HG02588 (cell line): ENCODE measurements around the gene APELA.
"Not testable (repeated sequence)": the region's sequence is repeated elsewhere in the genome, so short reads cannot be mapped to it uniquely, and the experiment has no call there.

Experiments used
- ATAC-seq: cut with Tn5 transposase; IDR thresholded peaks from one replicate; pipeline ENCODE4 v1.9.1; 2021; ENCODE audit warnings: mild to moderate bottlenecking, moderate library complexity; ENCODE audit not compliant: unreplicated experiment

APELA gene

DNA sequence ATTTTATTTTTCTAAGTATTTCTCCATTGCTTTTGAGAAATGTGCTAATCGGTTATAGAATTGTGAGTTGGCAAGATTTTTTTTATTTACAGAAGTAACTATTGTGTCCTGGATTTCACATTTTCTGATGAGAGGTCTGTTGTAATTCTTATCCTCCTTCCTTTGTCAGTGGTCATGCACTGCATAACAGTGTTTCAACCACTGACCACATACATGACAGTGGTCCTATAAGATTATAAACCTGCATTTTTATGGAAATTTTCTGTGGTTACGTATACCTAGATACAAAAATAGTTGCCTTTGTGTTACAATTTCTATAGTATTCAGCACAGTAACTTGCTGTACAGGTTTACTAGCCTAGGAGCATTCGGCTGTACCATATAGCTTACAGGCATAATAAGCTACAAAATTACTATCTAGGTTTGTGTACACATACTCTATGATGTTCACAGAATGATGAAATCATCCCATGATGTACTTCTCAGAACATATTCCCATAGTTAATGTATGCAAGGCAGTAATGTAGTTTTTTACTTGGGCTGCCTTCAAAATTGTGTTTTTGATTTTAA lies 47.8 kb downstream of the APELA start:
- no peak for ATAC-seq

DNA sequence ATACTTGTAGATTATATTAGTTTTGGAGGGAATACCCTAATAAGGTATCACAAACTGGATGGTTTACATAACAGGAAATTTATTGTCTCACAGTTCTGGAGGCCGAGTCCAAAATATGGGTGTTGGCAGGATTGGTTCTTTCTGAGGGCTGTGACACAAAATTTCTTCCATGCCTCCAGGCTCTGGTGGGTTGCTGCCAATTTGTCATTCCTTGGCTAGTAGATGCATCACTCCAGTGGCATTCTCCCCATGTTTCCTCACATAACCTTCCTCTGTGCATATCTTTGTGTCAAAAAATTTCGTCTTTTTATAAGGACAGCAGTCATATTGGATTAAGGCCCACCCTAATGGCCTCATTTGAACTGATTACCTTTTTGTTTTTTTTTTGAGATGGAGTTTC lies 49.3 kb downstream of the APELA start:
- no peak for ATAC-seq

DNA sequence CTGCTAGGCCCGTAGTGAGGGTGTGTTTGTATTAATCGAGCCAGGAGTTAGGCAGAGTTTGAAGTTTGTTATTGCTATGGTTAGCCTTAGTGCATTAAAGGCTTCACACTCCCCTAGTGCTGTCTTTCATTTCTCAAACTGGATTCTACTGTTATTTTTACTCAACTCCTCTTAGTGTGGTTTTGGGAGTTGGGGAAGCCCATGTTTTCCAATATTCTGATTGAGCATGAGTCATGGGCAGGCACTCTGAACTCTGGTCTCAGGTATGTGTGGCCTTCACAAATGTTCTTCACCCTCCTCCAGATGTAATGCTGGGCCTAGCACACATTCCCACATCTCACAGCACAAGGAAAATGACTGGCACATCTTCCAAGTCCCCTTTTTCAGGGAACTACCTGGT lies 50.1 kb downstream of the APELA start:
- not testable (repeated sequence) for ATAC-seq

DNA sequence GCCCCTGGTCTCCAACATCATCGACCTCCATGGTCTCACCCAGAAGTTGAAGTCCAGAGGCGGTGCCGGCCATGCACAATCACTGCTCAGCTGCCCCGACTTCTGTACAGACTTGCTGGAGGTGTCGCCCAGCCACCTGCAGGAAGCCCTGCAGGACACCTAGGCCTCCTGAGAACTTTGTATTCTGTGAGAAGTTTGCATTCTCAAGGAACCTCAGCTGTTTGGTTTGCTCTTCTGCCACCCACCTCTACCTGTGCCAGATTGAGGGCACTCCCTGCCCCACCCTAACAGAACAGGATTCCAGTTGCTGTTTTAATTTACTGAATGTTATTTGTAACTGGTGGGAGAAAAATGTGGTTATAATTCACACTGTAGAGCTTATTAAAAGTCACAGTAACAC lies 53.7 kb downstream of the APELA start:
- no peak for ATAC-seq

DNA sequence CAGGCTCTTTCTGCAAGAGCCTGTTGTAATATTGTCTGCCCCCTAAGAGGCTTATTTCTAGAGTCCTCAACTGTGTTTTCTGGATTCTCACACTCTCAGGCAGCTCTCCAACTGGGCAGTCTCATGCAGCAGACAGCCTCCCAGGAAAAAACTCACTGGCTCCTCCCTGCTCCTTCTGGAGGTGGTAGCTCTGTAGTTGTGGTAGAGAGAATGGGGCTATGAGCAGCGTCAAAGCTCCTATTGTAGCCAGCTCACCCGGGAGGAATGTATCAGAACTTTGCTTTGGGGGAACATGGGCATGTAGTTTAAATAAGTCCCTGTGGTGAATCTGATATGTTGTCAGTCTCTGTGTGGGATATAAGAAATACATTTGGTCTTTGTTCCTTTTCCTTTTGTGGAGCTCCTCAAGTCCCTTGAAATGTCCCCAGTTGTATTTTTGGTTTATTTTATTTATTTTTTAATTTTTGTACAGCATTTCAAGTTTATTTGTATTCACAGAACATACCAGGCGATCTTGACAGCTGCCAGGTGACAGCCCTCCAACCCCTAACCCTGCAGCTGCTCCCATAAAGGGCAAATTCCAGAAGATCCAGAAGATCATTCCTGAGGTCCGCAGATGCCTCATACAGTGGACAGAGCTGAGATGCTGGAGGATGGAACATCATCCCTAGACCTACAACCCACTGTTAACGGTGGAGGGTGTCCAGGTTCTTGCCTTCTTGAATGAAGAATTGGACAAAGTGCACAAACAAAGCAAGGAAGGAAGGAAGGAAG lies 54.8 kb downstream of the APELA start:
- no peak for ATAC-seq

DNA sequence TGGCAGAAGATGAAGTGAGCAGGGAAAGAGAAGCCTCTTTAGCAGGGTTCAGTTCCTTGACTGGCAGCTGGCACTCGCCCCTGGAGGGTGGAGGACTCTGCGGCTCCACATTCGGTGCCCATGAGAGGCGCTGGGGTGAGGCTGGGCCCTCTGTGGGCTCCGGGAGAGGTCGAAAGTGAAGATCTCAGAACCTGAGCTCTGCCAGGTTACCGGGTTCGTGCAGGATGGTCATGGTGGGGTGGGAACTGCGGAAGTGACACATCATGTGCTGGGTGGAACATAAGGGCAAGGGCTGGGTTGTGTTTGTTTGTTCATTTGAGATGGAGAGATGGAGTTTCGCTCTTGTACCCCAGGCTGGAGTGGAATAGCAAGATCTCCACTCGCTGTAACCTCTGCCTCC lies 56.3 kb downstream of the APELA start:
- no peak for ATAC-seq

DNA sequence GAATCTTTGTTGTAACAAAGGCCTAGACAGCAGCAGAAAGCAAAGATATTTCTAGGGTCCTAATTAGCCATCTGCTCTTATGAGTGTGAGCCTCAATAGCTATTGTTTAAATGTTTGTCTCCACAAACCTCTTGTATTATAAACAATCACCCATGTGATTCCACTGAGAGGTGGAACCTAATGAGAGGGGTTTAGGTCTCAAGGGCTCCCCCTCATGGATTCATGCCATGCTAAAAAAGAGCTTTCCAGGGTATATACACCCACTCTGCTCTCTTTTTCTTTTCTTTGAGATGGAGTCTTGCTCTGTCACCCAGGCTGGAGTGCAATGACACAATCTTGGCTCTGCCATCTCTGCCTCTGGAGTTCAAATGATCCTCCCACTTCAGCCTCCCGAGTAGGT lies 58.4 kb downstream of the APELA start:
- peak; percentile 46 for ATAC-seq

DNA sequence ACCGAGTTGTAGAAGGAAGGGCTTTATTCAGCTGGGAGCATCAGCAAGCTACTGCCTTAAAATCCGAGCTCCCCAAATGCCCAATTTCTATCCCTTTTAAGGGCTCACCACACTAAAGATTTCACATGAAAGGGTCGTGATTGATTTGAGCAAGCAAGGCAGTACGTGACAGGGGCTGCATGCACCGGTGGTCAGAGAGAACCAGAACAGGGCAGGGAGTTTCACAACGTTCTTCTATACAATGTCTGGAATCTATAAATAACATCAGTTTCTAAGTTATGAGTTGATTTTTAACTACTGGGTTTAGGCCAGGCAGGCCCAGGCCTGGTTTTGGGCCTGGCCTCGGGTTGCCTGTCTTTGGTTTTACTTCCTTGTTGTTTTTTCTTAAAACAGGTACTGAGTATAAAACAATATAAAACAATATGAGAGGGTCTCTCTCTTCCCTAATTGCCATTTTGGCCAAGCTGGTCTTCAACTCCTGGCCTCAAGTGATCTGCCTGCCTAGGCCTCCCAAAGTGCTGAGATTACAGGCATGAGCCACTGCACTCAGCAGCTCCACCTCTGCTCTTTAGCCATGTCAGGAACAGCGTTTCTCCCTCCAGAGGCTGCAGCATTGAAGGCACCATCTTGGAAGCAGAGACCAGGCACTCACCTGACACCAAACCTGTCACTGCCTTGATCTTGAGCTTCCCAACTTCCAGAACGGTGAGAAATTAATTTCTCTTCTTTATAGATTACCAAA lies 59.1 kb downstream of the APELA start:
- ATAC-seq, result peak; percentile 49

DNA sequence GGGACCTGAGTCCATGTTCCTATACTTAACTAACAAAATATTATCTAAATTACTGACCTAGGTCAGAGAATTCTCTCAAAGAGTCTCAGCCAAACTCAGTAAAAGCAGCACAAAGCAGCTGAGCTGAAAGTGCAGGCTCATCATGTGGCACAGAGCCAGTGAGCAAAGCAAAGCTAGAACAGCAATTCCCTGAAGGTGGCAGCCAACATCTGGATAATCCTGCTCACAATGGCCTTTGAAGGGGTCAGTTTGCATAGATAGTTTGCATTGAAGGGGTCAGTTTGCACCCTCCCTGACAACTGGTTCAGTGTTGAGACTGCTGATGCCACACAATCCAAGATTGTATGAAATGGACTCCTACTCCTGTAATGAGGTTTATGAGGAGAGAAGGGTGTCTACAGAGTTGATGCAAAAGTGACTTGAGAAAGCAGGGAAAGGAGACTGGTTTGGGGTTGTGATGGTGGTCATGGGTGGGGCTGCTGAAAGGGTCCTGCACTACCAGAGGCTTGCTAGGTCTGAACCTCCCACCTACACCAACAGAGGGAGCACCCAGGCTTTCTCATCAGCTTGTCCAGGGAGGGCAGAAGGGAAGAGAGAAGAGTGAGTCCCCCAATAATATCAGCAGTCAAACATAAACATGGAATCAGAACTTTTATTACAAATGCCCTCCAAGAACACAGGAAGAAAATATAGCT lies 60.7 kb downstream of the APELA start:
- ATAC-seq, result peak; percentile 48

DNA sequence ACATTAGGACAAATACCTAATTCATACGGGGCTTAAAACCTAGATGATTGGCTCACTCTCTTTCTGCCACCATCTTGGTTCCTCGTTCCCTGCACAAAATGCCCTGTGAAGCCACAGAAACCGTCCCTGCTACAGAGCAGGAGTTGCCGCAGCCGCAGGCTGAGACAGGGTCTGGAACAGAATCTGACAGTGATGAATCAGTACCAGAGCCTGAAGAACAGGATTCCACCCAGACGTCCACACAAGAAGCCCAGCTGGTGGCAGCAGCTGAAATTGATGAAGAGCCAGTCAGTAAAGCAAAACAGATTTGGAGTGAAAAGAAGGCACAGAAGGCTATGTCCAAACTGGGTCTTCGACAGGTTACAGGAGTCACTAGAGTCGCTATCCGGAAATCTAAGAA lies 66.2 kb downstream of the APELA start:
- ATAC-seq, result no peak

DNA sequence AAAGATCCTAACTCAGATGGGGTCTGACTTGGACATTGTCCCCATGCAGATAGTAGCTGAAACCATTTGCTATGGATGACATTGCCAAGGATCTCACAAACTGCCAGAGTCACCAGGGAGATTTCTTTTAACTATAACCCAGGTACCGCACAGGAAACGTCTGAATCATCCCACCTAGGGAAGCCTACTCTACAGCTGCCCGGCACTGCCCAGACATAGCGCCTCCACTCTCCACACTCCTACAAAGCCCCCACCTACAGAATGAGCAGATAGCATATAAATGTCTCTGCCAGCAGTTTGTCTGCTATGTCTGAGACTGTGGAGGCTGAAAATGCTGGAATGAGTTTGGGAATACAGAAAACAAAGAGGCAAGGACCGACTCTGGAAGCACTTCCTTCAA lies 68.2 kb downstream of the APELA start:
- no peak for ATAC-seq

DNA sequence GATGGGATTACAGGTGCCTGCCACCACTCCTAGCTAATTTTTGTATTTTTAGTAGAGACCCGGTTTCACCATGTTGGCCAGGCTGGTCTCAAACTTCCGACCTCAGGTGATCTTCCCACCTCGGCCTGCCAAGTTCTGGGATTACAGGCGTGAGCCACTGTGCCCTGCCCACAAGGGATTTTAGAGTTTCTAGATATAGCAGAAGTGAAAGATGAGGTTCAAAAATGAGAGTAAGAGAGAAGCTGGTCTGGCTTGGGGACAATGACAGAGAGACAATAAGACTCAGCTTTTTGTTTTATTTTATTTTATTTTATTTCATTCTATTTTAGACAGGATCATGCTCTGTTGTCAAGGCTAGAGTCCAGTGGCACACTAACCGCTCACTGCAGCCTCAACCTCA lies 69.8 kb downstream of the APELA start:
- no peak for ATAC-seq
